HCT116 (cell line): ENCODE results near the gene ARHGEF16. TPM values are rescaled to one million over a fixed set of nuclear protein-coding genes. Genes with fewer than 3 reads are reported as not detected.
A peak's percentile ranks its signal among the peaks of the same experiment; 100 is the strongest.

Experiments used
- ATAC-seq: fragments of 200-7000 bp; cut with Tn5 transposase; 2 replicates; pipeline ENCODE4 v1.9.1; 2020; ENCODE audit warnings: mild to moderate bottlenecking, moderate library complexity
- BruUV-seq: library from RNA; stranded (reverse); fragments of 400-500 nt; replicated peaks from 2 replicates; lab custom pipeline; 2021; lab: Mats Ljungman, UMichigan
- CTCF ChIA-PET: fragments of 300-600 bp; sonication (Branson Sonifier 250); formaldehyde crosslinking; loops from one replicate; lab custom pipeline; 2021; ENCODE audit warnings: antibody characterized with exemption; lab: Charles Lee
- POLR2A ChIA-PET: fragments of 300-600, 350-600 bp; sonication (Branson Sonifier 250); formaldehyde crosslinking; loops from one replicate; lab custom pipeline; 2021; ENCODE audit warnings: antibody characterized with exemption; lab: Charles Lee
- RAD21 ChIA-PET, 2 experiments: fragments of 300-600 bp; sonication (Branson Sonifier 250); formaldehyde crosslinking; loops; one replicate each; lab custom pipeline; 2023; ENCODE audit warnings: low total read pairs in 2 of 2; ENCODE audit not compliant: uncharacterized antibody in 2 of 2, unreplicated experiment in 2 of 2, low non-redundant PET in 1 of 2; lab: Charles Lee
- DNase-seq: peaks from one replicate; pipeline ENCODE4 v3.0.0-alpha.2; 2010; ENCODE audit warnings: low read depth, low spot score
- H2AFZ ChIP-seq: fragments of 200-600 bp; shearing (Covaris generic), sonication (generic); 2 replicates; pipeline ENCODE4 v1.6.1; 2017; ENCODE audit warnings: low read depth, mixed run types, mixed read lengths, antibody characterized with exemption, low read length; ENCODE audit not compliant: poor library complexity, severe bottlenecking
- H3K27ac ChIP-seq: 2 replicates; pipeline ENCODE4 v1.5.1; 2012; ENCODE audit warnings: low read depth, low read length
- H3K27me3 ChIP-seq: fragments of 200-600 bp; sonication (generic); 2 replicates; pipeline ENCODE4 v1.6.1; 2016; ENCODE audit warnings: mixed run types, low read length, mixed read lengths; ENCODE audit not compliant: insufficient read depth
- H3K36me3 ChIP-seq, 2 experiments: fragments of 200-500 bp in 1 of 2; fragments of 200-600 bp in 1 of 2; sonication (Bioruptor generic) in 1 of 2; sonication (generic) in 1 of 2; 2 replicates each; pipeline versions ENCODE4 v1.5.1 to v1.6.1; 2014 to 2016; ENCODE audit warnings: low read length in 2 of 2, inconsistent platforms in 1 of 2, mixed read lengths in 1 of 2, mixed run types in 1 of 2; ENCODE audit not compliant: insufficient read depth in 2 of 2, control insufficient read depth in 1 of 2
- H3K4me1 ChIP-seq, 2 experiments: fragments of 200-600 bp in 1 of 2; sonication (generic) in 1 of 2; 2 replicates each; pipeline versions ENCODE4 v1.5.1 to v1.6.1; 2012 to 2017; ENCODE audit warnings: low read length in 2 of 2, inconsistent platforms in 1 of 2, mild to moderate bottlenecking in 1 of 2, mixed read lengths in 1 of 2, mixed run types in 1 of 2, moderate library complexity in 1 of 2; ENCODE audit not compliant: insufficient read depth in 2 of 2, control insufficient read depth in 1 of 2
- H3K4me2 ChIP-seq: fragments of 200-600 bp; sonication (generic); 2 replicates; pipeline ENCODE4 v1.6.1; 2017; ENCODE audit warnings: mixed run types, low read length, mixed read lengths
- H3K4me3 ChIP-seq, 2 experiments: fragments of 200-600 bp in 1 of 2; sonication (generic) in 1 of 2; replicated peaks in 1 of 2; 2 replicates each; pipeline ENCODE4 v1.5.1; 2011 to 2016; ENCODE audit warnings: low read length in 2 of 2, control low read depth in 1 of 2, low read depth in 1 of 2, mild to moderate bottlenecking in 1 of 2, mixed read lengths in 1 of 2, mixed run types in 1 of 2
- H3K79me2 ChIP-seq: fragments of 200-600 bp; sonication (generic); 2 replicates; pipeline ENCODE4 v1.6.1; 2017; ENCODE audit warnings: mild to moderate bottlenecking, mixed run types, low read length, moderate library complexity, mixed read lengths; ENCODE audit not compliant: insufficient read depth
- H3K9ac ChIP-seq: fragments of 200-600 bp; sonication (generic); 2 replicates; pipeline ENCODE4 v1.6.1; 2016; ENCODE audit warnings: low read length, mixed read lengths
- H3K9me2 ChIP-seq: fragments of 200-600 bp; sonication (generic), shearing (Covaris generic); 2 replicates; pipeline ENCODE4 v1.6.1; 2017; ENCODE audit warnings: mixed run types, mild to moderate bottlenecking, moderate library complexity; ENCODE audit not compliant: insufficient read depth
- H3K9me3 ChIP-seq, 2 experiments: fragments of 200-500 bp in 1 of 2; fragments of 200-600 bp in 1 of 2; sonication (Bioruptor generic) in 1 of 2; sonication (generic) in 1 of 2; 2 replicates each; pipeline ENCODE4 v1.6.1; 2014 to 2017; ENCODE audit warnings: low read length in 2 of 2, mixed read lengths in 2 of 2, inconsistent platforms in 1 of 2, low read depth in 1 of 2, mild to moderate bottlenecking in 1 of 2, mixed run types in 1 of 2, moderate library complexity in 1 of 2; ENCODE audit not compliant: control insufficient read depth in 1 of 2, insufficient read depth in 1 of 2
- H4K20me1 ChIP-seq: fragments of 200-600 bp; sonication (generic), shearing (Covaris generic); 2 replicates; pipeline ENCODE4 v1.6.1; 2017; ENCODE audit warnings: mixed run types, mild to moderate bottlenecking, moderate library complexity; ENCODE audit not compliant: insufficient read depth
- CBX3 ChIP-seq: IDR thresholded peaks from 2 replicates; pipeline ENCODE4 v1.6.1; 2012; ENCODE audit warnings: low read depth
- CEBPB ChIP-seq: IDR thresholded peaks from 2 replicates; pipeline ENCODE4 v1.6.1; 2012; ENCODE audit warnings: low read depth
- ELF1 ChIP-seq: IDR thresholded peaks from 2 replicates; pipeline ENCODE4 v1.6.1; 2012; ENCODE audit warnings: low read depth, borderline replicate concordance
- EZH2phosphoT487 ChIP-seq: fragments of 200-600 bp; IDR thresholded peaks from 2 replicates; pipeline ENCODE4 v1.6.1; 2018; ENCODE audit warnings: antibody characterized with exemption, borderline replicate concordance
- MAX ChIP-seq: IDR thresholded peaks from 2 replicates; pipeline ENCODE4 v1.6.1; 2012
- POLR2A ChIP-seq: IDR thresholded peaks from 2 replicates; pipeline ENCODE4 v1.7.0; 2011; ENCODE audit warnings: borderline replicate concordance; ENCODE audit not compliant: insufficient read depth, insufficient read length; ENCODE audit errors: extremely low read depth
- POLR2AphosphoS5 ChIP-seq: IDR thresholded peaks from 2 replicates; pipeline ENCODE4 v1.6.1; 2011; ENCODE audit warnings: mild to moderate bottlenecking, low read depth, low read length, moderate library complexity
- SIN3A ChIP-seq: IDR thresholded peaks from 2 replicates; pipeline ENCODE4 v1.6.1; 2012; ENCODE audit warnings: low read depth
- SP1 ChIP-seq: IDR thresholded peaks from 2 replicates; pipeline ENCODE4 v1.6.1; 2012; ENCODE audit warnings: low read depth
- TCF7L2 ChIP-seq: IDR thresholded peaks from 2 replicates; pipeline ENCODE4 v1.7.0; 2011; ENCODE audit warnings: borderline replicate concordance, inconsistent platforms; ENCODE audit not compliant: insufficient read depth, insufficient read length; ENCODE audit errors: extremely low read depth
- ZBTB33 ChIP-seq: IDR thresholded peaks from 2 replicates; pipeline ENCODE4 v1.6.1; 2011; ENCODE audit warnings: mild to moderate bottlenecking, low read length, moderate library complexity; ENCODE audit not compliant: insufficient replicate concordance; ENCODE audit errors: extremely low read depth
- intact Hi-C: fragments of 100-400 bp; cut with micrococcal nuclease; formaldehyde crosslinking; loops from 2 replicates; pipeline ENCODE4 v1.10.0; 2022
- total RNA-seq: library from RNA; stranded (reverse); gene quantifications from one replicate; pipeline ENCODE4 v1.2.1, GENCODE V29; 2021; ENCODE audit not compliant: unreplicated experiment

ARHGEF16 gene
- total RNA-seq, 1 experiment from 2014 or later = 37.4 TPM

GRCh38 chr1:3509721-3510120, 55.3 kb downstream of the ARHGEF16 start:
- H3K9ac ChIP-seq = peak overlapping the region; percentile 61
- no peak for TF ChIP-seq MAX
- TF ChIP-seq SIN3A = no peak
- TF ChIP-seq CBX3 = no peak
- no peak for TF ChIP-seq EZH2phosphoT487
- no peak for TF ChIP-seq POLR2A
- H3K4me3 ChIP-seq = peak overlapping the region in 1 of 2 experiments; percentile 41; a peak in 2 of 4 replicates
- DNase-seq (no peak), ATAC-seq (peak; percentile 34; the same call in 1 of the 2 replicates)
- H3K79me2 ChIP-seq = no peaks in the 10 kb centered on the region
- BruUV-seq = no TSS peak
- no peaks in the 10 kb centered on the region for H4K20me1 ChIP-seq
- CTCF ChIA-PET = no interaction called here
- H3K36me3 ChIP-seq = no peaks in the 10 kb centered on the region
- H3K27ac ChIP-seq = peak overlapping the region; percentile 50
- intact Hi-C loops = loop anchor here (2.0 kb wide), 1 partner anchor 21 kb away; no protein-coding TSS in a partner anchor
- peaks cover 15 to 61% of the 10 kb centered on the region in 2 experiments for H3K4me1 ChIP-seq
- no peaks in the 10 kb centered on the region for H3K9me2 ChIP-seq
- POLR2A ChIA-PET = no interaction called here
- no peaks in the 10 kb centered on the region for H3K27me3 ChIP-seq
- no peaks in the 10 kb centered on the region for H3K9me3 ChIP-seq
- peak overlapping the region; percentile 78 for H3K4me2 ChIP-seq
- RAD21 ChIA-PET = no interaction called here
- H2AFZ ChIP-seq = no peak overlapping the region

GRCh38 chr1:3510136-3510955, 55.9 kb downstream of the ARHGEF16 start:
- no peaks in the 10 kb centered on the region for H3K79me2 ChIP-seq
- TF ChIP-seq CEBPB = no peak
- TF ChIP-seq ELF1 = no peak
- no peak for TF ChIP-seq SP1
- peak; percentile 29; the same call in 1 of the 2 replicates for TF ChIP-seq POLR2AphosphoS5
- no peak for TF ChIP-seq ZBTB33
- TF ChIP-seq EZH2phosphoT487 = no peak
- no peak for TF ChIP-seq TCF7L2
- intact Hi-C loops = loop anchor here (2.0 kb wide), 1 partner anchor 20 kb away; no protein-coding TSS in a partner anchor
- peak overlapping the region; percentile 78 for H3K4me2 ChIP-seq
- no peaks in the 10 kb centered on the region for H3K27me3 ChIP-seq
- H3K9ac ChIP-seq = peak overlapping the region; percentile 61
- H3K36me3 ChIP-seq = no peaks in the 10 kb centered on the region
- no peak overlapping the region for H2AFZ ChIP-seq
- H3K4me3 ChIP-seq = peak overlapping the region in 1 of 2 experiments; percentile 41; a peak in 2 of 4 replicates
- no peaks in the 10 kb centered on the region for H3K9me2 ChIP-seq
- no peaks in the 10 kb centered on the region for H4K20me1 ChIP-seq
- peak overlapping the region; percentile 50 for H3K27ac ChIP-seq
- H3K9me3 ChIP-seq = no peaks in the 10 kb centered on the region
- peak; percentile 37 for DNase-seq
- ChIA-PET RAD21 (no interaction called here), CTCF (no interaction called here), POLR2A (no interaction called here)
- BruUV-seq = no TSS peak
- peaks cover 15 to 55% of the 10 kb centered on the region in 2 experiments for H3K4me1 ChIP-seq
- peak; percentile 73 for ATAC-seq
